ENCODE measurements around the gene LRCH1.

GRCh38 chr13:46698014-46698413 lies 145.0 kb downstream of the LRCH1 start:
- TF ChIP-seq EGR1 (IDR thresholded peaks at IDR 0.05; ENCODE audit: low read depth in 2 of 2) (no peak), CTCF (IDR thresholded peaks at IDR 0.05; ENCODE audit: low read depth, low read length, missing input control) (no peak), JUND (IDR thresholded peaks at IDR 0.05) (no peak), ZBTB33 (IDR thresholded peaks at IDR 0.05) (no peak), ATF3 (IDR thresholded peaks at IDR 0.05) (no peak), MAX (IDR thresholded peaks at IDR 0.05) (no peak), RAD21 (IDR thresholded peaks at IDR 0.05) (no peak), SP1 (IDR thresholded peaks at IDR 0.05) (no peak), REST (IDR thresholded peaks at IDR 0.05) (no peak), YY1 (IDR thresholded peaks at IDR 0.05) (no peak), TAF1 (conservative IDR thresholded peaks at IDR 0.05) (no peak)
